ENCODE measurements around the gene TMTC3.

TMTC3 gene

GRCh38 chr12:88182416-88182815 lies 40.3 kb downstream of the TMTC3 start:
- TF ChIP-seq CTCF (conservative IDR thresholded peaks at IDR 0.05; ENCODE audit: low read length) = no peak
- no peak for DNase-seq (ENCODE audit: low read depth)
- H3K4me3 ChIP-seq (ENCODE audit: low read length) = no peak overlapping the region

- DNase-seq (ENCODE audit: low read depth) = no peak
- no peak for TF ChIP-seq CTCF (conservative IDR thresholded peaks at IDR 0.05; ENCODE audit: low read length)
- no peak overlapping the region for H3K4me3 ChIP-seq (ENCODE audit: low read length)
Measured at GRCh38 chr12:88184196-88184595, 42.1 kb downstream of the TMTC3 start.

GRCh38 chr12:88185279-88185678 lies 43.2 kb downstream of the TMTC3 start:
- H3K4me3 ChIP-seq (ENCODE audit: low read length) = no peak overlapping the region
- no peak for DNase-seq (ENCODE audit: low read depth)
- TF ChIP-seq CTCF (conservative IDR thresholded peaks at IDR 0.05; ENCODE audit: low read length) = no peak

GRCh38 chr12:88185988-88186387 lies 43.9 kb downstream of the TMTC3 start:
- DNase-seq (ENCODE audit: low read depth) = peak; percentile 70
- no peak overlapping the region for H3K4me3 ChIP-seq (ENCODE audit: low read length)
- TF ChIP-seq CTCF (conservative IDR thresholded peaks at IDR 0.05; ENCODE audit: low read length) = no peak

- no peak overlapping the region for H3K4me3 ChIP-seq (ENCODE audit: low read length)
- TF ChIP-seq CTCF (conservative IDR thresholded peaks at IDR 0.05; ENCODE audit: low read length) = no peak
- DNase-seq (ENCODE audit: low read depth) = no peak
Measured at GRCh38 chr12:88187571-88187970, 45.5 kb downstream of the TMTC3 start.

GRCh38 chr12:88188180-88188579 lies 46.1 kb downstream of the TMTC3 start:
- DNase-seq (ENCODE audit: low read depth) = peak; percentile 3
- TF ChIP-seq CTCF (conservative IDR thresholded peaks at IDR 0.05; ENCODE audit: low read length) = no peak
- H3K4me3 ChIP-seq (ENCODE audit: low read length) = no peak overlapping the region

GRCh38 chr12:88192426-88192825 lies 50.3 kb downstream of the TMTC3 start:
- no peak for DNase-seq (ENCODE audit: low read depth)
- no peak for TF ChIP-seq CTCF (conservative IDR thresholded peaks at IDR 0.05; ENCODE audit: low read length)

More at GRCh38 chr12:88192426-88192825, 50.3 kb downstream of the TMTC3 start:
- no peak overlapping the region for H3K4me3 ChIP-seq (ENCODE audit: low read length)
